NCI-H226 (cell line): ENCODE measurements around the gene EDEM1.
A peak's percentile ranks its signal among the peaks of the same experiment; 100 is the strongest.
"Not testable (repeated sequence)": the region's sequence is repeated elsewhere in the genome, so short reads cannot be mapped to it uniquely, and the experiment has no call there.

Source experiments
- DNase-seq: peaks from one replicate; pipeline ENCODE4 v3.0.0-alpha.2; 2015

Gene EDEM1

GRCh38 chr3:5179036-5179435, 8.5 kb upstream of the EDEM1 start:
- DNase-seq, result not testable (repeated sequence)

- no peak for DNase-seq
These were observed 5.9 kb upstream of the EDEM1 start for GRCh38 chr3:5181469-5182141.

- DNase-seq, result not testable (repeated sequence)
These were observed 3.8 kb upstream of the EDEM1 start for GRCh38 chr3:5183714-5184113.

DNA sequence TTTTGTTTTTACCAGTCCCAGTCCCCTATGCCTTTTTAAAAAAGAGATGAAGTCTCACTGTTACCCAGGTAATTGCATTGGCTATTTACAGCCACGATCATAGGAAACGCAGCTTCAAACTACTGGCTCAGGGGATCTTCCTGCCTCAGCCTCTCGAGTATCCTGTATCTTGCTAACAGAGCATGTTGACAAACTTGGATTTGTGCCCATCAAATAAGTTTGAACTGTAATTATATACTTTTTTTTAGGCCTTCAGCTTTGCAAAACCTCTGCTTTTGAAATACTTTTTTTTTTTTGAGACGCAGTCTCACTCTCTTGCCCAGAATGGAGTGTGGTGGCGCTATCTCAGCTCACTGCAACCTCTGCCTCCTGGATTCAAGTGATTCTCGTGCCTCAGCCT, 3.0 kb upstream of the EDEM1 start:
- DNase-seq, result no peak

- DNase-seq, result no peak
These were observed 2.3 kb upstream of the EDEM1 start for GRCh38 chr3:5185093-5185673.

DNA sequence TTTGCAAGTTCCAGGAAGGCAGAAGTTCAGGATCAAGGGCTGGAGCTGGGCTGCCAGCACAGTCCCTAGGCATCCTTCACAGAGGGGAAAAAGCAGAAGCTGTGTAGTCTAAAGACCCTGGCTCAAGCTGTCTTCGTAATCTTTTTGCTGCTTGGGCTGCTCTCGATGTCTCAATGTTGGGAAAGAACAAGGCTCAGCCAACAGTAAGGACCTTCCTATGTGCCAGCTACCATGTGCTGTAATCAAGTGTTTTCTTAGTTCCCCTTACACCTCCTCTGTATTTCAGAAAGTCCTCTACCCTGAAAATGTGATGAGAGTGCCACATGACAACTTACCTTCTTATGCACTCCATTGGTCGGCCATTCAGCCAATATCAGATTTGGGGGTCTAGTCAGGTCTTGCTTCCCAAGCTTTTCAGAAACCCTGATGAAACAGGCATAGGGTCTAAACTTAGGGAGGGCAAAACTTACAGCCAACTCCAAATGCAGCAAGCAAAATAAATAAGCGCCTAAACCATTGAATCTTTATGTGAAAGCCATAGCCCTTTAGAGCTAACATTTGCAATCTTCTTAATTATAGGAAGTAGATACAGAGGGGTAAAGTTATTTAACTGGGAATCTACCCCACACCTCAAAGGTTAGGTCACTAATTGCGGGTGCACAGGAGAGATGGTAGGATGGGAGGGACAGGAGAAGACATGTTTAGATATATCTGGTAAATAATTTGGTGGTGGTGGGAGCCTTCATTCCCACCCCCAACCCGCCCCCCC, 1.2 kb upstream of the EDEM1 start:
- no peak for DNase-seq

- no peak for DNase-seq
These were observed 700 bp upstream of the EDEM1 start for GRCh38 chr3:5186858-5187155.

DNA sequence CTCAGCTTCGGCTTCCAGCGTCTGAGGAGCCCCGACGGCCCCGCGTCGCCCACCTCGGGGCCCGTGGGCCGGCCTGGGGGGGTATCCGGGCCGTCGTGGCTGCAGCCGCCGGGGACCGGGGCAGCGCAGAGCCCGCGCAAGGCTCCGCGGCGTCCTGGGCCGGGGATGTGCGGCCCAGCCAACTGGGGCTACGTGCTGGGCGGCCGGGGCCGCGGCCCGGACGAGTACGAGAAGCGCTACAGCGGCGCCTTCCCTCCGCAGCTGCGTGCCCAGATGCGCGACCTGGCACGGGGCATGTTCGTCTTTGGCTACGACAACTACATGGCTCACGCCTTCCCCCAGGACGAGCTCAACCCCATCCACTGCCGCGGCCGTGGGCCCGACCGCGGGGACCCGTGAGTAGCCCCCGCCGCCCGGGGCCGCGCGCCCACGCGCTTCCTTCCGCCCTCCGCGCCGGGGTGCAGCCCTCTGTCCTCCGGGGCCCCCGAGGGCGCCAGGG, 462 bp downstream of the EDEM1 start:
- DNase-seq, result peak; percentile 6

GRCh38 chr3:5188419-5189221, 1.1 kb downstream of the EDEM1 start:
- DNase-seq, result peak; percentile 14

GRCh38 chr3:5190147-5190791, 2.8 kb downstream of the EDEM1 start:
- DNase-seq, result no peak

DNA sequence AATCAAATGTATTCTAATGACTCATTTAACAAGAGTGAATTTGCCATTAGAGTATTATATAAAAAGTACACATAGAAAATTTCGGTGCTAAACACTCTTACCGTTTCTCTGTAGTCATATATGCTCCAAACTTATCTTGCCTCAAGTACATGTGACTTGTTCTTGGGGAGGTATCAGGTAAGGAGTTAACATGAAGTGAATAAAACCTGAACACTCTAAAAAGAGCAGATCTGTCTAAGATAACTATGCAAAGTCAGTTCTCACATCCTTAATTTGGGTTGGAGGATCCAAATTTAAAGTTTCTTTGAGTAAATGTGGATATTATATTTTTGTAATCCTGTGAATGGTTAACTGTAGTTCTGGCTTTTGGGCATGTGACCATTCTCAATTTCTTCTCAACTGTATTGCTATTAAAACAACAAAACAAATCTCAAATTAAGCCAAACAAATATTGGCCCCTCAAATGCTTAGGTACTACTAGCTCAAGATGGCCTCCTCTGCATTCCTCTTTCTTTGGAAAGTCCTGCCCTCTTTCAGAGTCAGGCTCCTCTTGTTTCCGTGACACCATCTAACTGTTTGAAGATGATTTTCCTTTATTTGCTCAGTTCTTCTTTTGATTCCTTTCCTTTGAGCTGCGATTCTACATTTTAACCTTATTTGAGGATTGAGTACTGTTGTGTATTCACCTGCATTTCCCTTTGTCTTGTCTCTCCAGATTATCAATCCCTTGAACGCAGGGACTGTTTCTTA, 4.2 kb downstream of the EDEM1 start:
- DNase-seq, result no peak

DNA sequence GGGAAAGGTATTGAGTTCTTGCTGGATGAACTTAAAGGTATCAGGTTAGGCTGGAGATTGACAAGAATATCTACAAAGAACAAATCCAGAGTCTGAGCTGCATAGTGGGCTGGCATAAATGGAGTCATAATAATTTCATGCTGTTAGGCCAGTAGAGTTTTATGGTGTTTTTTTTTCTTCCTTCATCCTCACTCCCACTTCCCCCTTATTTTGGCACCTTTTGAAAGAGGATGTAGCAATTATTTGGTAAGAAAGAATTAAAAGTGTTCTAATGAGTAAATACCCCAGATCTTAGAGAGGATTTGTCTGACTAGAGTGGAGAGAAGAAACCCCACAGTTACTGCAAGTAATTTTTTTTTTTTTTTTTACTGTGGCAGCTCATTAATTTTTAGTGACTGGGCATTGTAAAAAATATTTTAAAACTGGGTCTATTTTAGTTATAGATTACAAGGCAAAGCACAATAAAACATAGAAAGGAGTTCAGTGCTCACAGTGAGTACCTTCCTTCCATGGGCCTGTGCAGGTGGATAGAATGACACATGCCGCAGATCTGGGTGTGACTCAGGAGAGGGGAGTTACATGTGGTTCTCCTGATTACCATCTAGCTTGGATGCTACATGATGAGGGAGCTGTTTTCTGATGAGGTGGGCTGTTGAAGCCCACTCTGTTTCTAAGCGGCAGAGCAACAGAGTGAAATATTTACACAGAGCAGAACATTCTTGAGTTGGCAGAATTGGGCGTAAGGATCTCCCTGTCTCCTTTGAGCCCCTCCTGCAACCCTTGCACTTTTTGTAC, 5.3 kb downstream of the EDEM1 start:
- no peak for DNase-seq

DNA sequence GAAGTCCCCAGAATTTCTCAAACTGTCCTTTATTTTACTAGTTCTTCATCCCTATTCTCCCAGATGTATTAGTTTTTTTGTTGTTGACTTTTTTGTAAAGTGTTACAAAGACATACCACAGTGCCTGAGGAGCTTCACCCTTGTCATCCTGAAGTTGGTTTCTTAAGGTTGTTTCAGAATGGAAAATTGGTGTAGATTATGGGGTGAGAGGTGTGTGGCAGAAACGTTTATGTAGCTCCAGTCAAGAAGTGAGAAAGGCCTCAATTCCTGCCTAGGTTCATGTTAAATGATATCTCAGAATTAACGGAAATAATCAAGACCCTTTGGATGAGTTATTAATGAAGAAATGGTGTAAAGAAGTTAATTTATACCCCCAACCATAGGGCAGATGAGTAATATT, 6.8 kb downstream of the EDEM1 start:
- no peak for DNase-seq

DNA sequence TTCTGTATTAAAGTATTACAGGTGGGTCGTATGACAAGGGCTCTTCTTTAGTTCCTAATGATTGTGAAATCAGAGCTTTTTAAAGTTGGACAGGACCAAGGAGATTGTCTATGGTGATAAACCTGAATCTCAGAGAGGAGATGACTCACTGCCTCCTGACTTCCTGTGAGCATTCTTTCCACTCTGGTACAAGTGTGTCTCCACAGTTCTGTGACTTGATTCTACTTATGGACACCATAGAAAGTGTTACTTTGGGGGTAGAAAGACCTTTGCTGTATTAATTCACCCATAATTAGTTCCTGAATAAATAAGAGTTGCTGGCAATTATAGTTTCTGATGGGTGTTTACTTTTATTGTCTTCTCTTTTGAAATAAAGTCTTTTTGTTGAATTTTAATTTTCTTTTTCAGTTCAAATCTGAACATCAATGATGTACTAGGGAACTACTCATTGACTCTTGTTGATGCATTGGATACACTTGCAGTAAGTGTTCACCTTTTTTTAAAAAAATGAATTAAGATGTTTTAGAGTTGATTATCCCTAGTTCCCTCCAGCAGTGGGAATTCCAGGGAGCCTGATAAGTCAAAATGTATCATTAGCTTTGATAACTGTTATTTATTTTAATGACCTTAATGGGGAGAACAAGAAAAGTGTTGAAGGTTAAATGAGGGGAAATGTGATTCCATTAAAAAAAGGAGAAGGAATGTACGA, 7.4 kb downstream of the EDEM1 start:
- peak; percentile 86 for DNase-seq

GRCh38 chr3:5195605-5196004, 8.1 kb downstream of the EDEM1 start:
- DNase-seq, result peak; percentile 79

GRCh38 chr3:5197022-5197421, 9.5 kb downstream of the EDEM1 start:
- DNase-seq, result peak; percentile 38

DNA sequence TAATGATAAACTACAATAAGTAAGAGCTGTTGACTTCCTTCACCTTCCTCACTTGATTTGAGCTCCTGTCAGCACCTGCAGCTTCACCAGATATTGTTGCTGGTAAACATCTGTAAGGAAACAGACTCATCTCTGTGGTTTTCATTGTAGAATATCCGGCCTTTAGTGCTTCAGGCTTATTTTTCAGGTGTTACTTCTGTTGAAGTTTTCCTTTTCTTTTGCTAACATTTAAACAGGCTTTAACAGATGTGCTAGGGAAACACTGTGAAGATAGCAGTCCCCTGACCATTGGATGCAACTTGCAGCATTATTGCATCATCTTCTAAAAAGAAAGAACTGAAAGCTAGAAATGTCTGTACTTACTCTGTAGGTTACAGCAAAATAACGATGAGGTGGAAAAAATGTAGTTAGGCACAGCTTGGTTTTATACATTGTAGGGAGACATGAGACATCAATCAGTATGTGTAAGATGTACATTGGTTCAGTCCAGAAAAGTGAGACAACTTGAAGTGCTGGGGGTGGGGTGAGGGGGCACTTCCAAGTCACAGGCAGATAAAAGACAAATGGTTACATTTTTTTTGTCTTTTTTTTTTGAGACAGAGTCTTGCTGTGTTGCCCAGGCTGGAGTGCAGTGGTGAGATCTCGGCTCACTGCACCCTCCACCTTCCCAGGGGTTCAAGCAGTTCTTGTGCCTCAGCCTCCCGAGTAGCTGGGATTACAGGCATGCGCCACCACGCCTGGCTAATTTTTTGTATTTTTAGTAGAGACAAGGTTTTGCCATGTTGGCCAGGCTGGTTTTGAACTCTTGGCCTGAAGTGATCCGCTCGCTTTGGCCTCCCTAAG, 10.2 kb downstream of the EDEM1 start:
- no peak for DNase-seq

- no peak for DNase-seq
These were observed 10.8 kb downstream of the EDEM1 start for GRCh38 chr3:5198313-5198677.

GRCh38 chr3:5198986-5199731, 11.7 kb downstream of the EDEM1 start:
- DNase-seq, result no peak
